Coronary artery (tissue), 2 donors: Measurements from ENCODE around the gene HUNK.

Experiments used
- DNase-seq: peaks from one replicate; pipeline ENCODE4 v3.0.0-alpha.2; 2017; ENCODE audit warnings: low spot score
- H3K27ac ChIP-seq, 2 donors: fragments of 200-600 bp; sonication (generic); one replicate each; pipeline ENCODE4 v1.5.1; 2016 to 2019
- H3K4me3 ChIP-seq: fragments of 200-600 bp; sonication (generic); 2 replicates; pipeline ENCODE4 v1.5.1; 2016; ENCODE audit warnings: mild to moderate bottlenecking, moderate library complexity
- CTCF ChIP-seq: fragments of 200-600 bp; sonication (generic); IDR thresholded peaks from one replicate; pipeline ENCODE4 v1.5.1; 2019; ENCODE audit warnings: antibody characterized with exemption

The HUNK gene

GRCh38 chr21:31877463-31877957 is 4.7 kb downstream of the HUNK start:
- DNase-seq = no peak
- no peak for TF ChIP-seq CTCF
- H3K27ac ChIP-seq = no peak overlapping the region

DNA sequence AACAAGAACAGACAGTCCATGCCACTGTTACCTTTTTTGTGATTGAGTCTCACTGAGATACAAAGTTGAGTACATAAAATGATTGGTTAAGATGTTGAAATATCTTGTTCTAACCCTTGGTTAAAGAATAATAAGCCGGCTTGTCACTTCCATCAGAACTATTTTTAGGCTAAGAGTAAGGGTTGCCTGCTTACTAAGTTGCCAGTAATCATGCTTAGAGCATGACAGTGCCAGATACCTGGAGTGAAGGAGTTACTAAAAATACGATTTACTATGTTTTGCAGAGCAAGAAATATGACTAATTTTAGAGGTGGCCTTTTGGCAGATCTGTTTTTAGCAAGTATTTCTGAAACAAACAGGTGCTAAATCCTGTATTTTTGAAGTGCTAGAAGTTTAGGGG is 6.0 kb downstream of the HUNK start:
- H3K4me3 ChIP-seq = no peak overlapping the region
- no peak overlapping the region for H3K27ac ChIP-seq
- no peak for DNase-seq
- no peak for TF ChIP-seq CTCF

More at GRCh38 chr21:31877463-31877957, 4.7 kb downstream of the HUNK start:
- no peak overlapping the region for H3K4me3 ChIP-seq

GRCh38 chr21:31879241-31879650 is 6.4 kb downstream of the HUNK start:
- no peak for TF ChIP-seq CTCF

DNA sequence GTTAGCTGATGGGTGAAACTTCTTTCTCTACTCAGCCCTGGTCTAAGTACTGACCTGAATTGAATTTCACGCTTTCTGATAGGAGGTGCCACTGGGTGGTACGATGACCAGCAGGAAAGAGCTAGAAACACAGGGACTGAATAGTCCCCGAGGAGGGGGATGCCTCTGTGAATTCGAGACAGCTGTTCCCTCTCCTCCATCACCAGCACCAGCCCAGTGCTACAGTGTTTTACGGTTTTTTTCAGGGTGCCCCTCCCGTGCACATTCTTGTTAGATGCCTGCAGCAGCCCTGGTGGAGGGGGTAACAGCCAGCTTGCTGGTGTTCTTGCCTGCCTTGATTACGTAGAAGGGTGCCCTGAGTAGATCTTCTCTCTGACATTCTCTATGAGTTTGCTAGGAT is 7.1 kb downstream of the HUNK start:
- Histone ChIP-seq H3K27ac (no peak overlapping the region), H3K4me3 (no peak overlapping the region)
- DNase-seq = no peak
- no peak for TF ChIP-seq CTCF

More at GRCh38 chr21:31879241-31879650, 6.4 kb downstream of the HUNK start:
- DNase-seq = no peak
- H3K4me3 ChIP-seq = no peak overlapping the region
- H3K27ac ChIP-seq = no peak overlapping the region

- H3K4me3 ChIP-seq = no peak overlapping the region
- TF ChIP-seq CTCF = no peak
- DNase-seq = peak; percentile 59
- H3K27ac ChIP-seq = no peak overlapping the region
Measured at GRCh38 chr21:31880816-31881215, 8.0 kb downstream of the HUNK start.

- no peak for TF ChIP-seq CTCF
Measured at GRCh38 chr21:31882711-31883110, 9.9 kb downstream of the HUNK start.

DNA sequence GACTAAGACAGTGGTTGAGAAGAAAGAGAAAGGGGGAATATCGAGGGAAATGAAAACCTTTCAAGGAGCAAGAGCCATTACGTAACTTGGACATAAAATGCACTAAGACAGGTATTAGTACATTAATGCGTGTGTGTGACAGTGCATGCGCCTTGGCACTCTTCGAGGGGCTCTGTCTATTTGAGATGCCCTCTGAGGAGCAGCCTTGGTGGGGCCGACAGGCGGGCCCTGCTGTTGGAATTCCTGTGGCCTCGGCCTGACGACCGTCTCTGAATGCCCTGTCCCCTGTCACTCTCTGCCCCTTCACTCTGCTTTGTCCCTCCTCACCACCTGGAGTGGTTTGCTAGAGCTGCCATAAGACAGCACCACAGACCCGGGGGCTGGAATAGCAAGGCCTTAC is 12.3 kb downstream of the HUNK start:
- no peak for DNase-seq
- no peak for TF ChIP-seq CTCF
- Histone ChIP-seq H3K27ac (no peak overlapping the region), H3K4me3 (no peak overlapping the region)

More at GRCh38 chr21:31882711-31883110, 9.9 kb downstream of the HUNK start:
- no peak for DNase-seq
- Histone ChIP-seq H3K4me3 (no peak overlapping the region), H3K27ac (no peak overlapping the region)
